H9 (cell line): ENCODE measurements around the gene ACSL6. TPM values are rescaled to one million over a fixed set of nuclear protein-coding genes. Genes with fewer than 3 reads are reported as not detected.

Source experiments
- DNase-seq: peaks from one replicate; pipeline ENCODE4 v3.0.0-alpha.2; 2017
- H2AFZ ChIP-seq: one replicate; pipeline ENCODE4 v1.6.1; 2013; ENCODE audit warnings: mild to moderate bottlenecking, low read length, control low read depth, moderate library complexity
- H2AK5ac ChIP-seq: 2 replicates; pipeline ENCODE4 v1.6.1; 2013; ENCODE audit warnings: low read length, control low read depth, mixed read lengths; ENCODE audit not compliant: insufficient read length
- H2BK120ac ChIP-seq: one replicate; pipeline ENCODE4 v1.6.1; 2013; ENCODE audit warnings: low read depth, mild to moderate bottlenecking, low read length, control low read depth, inconsistent platforms; ENCODE audit not compliant: poor library complexity, severe bottlenecking
- H2BK12ac ChIP-seq: 2 replicates; pipeline ENCODE4 v1.6.1; 2013; ENCODE audit warnings: low read length, control low read depth, mixed read lengths, low read depth; ENCODE audit not compliant: insufficient read length
- H2BK15ac ChIP-seq: 2 replicates; pipeline ENCODE4 v1.6.1; 2013; ENCODE audit warnings: low read depth, low read length, control low read depth
- H2BK20ac ChIP-seq: one replicate; pipeline ENCODE4 v1.6.1; 2013; ENCODE audit warnings: low read depth, mild to moderate bottlenecking, low read length, control low read depth, inconsistent platforms; ENCODE audit not compliant: poor library complexity, severe bottlenecking
- H2BK5ac ChIP-seq: 2 replicates; pipeline ENCODE4 v1.6.1; 2013; ENCODE audit warnings: low read length, control low read depth, mixed read lengths; ENCODE audit not compliant: insufficient read length
- H3K14ac ChIP-seq: 2 replicates; pipeline ENCODE4 v1.6.1; 2013; ENCODE audit warnings: low read length, control low read depth; ENCODE audit not compliant: insufficient read depth
- H3K18ac ChIP-seq: 2 replicates; pipeline ENCODE4 v1.6.1; 2013; ENCODE audit warnings: low read depth, mild to moderate bottlenecking, mixed read lengths, low read length, control low read depth; ENCODE audit not compliant: insufficient read length
- H3K23ac ChIP-seq: 2 replicates; pipeline ENCODE4 v1.6.1; 2013; ENCODE audit warnings: low read length, control low read depth, mixed read lengths, low read depth; ENCODE audit not compliant: insufficient read length
- H3K23me2 ChIP-seq: 2 replicates; pipeline ENCODE4 v1.6.1; 2013; ENCODE audit warnings: low read depth, mild to moderate bottlenecking, mixed read lengths, low read length, control low read depth; ENCODE audit not compliant: insufficient read length, poor library complexity, severe bottlenecking
- H3K27ac ChIP-seq: 2 replicates; pipeline ENCODE4 v1.5.1; 2013; ENCODE audit warnings: low read length, control low read depth, mixed read lengths, low read depth; ENCODE audit not compliant: insufficient read length
- H3K27me3 ChIP-seq: 2 replicates; pipeline ENCODE4 v1.6.1; 2013; ENCODE audit warnings: low read length, control low read depth, inconsistent platforms; ENCODE audit not compliant: insufficient read depth
- H3K4ac ChIP-seq: 2 replicates; pipeline ENCODE4 v1.6.1; 2013; ENCODE audit warnings: low read depth, mild to moderate bottlenecking, control low read depth, inconsistent platforms, low read length, moderate library complexity
- H3K4me1 ChIP-seq: 2 replicates; pipeline ENCODE4 v1.6.1; 2013; ENCODE audit warnings: low read length, control low read depth, inconsistent platforms; ENCODE audit not compliant: insufficient read depth
- H3K4me2 ChIP-seq: 2 replicates; pipeline ENCODE4 v1.6.1; 2013; ENCODE audit warnings: low read length, control low read depth, mixed read lengths; ENCODE audit not compliant: insufficient read length, insufficient read depth
- H3K56ac ChIP-seq: 2 replicates; pipeline ENCODE4 v1.6.1; 2013; ENCODE audit warnings: low read depth, mild to moderate bottlenecking, mixed read lengths, low read length, control low read depth; ENCODE audit not compliant: insufficient read length
- H3K79me1 ChIP-seq: 2 replicates; pipeline ENCODE4 v1.6.1; 2013; ENCODE audit warnings: low read depth, mild to moderate bottlenecking, moderate library complexity, low read length, control low read depth, inconsistent platforms; ENCODE audit not compliant: insufficient read depth, poor library complexity, severe bottlenecking
- H3K79me2 ChIP-seq: 2 replicates; pipeline ENCODE4 v1.6.1; 2013; ENCODE audit warnings: low read length, control low read depth, inconsistent platforms; ENCODE audit not compliant: insufficient read depth
- H3K9ac ChIP-seq: 2 replicates; pipeline ENCODE4 v1.6.1; 2013; ENCODE audit warnings: low read length, control low read depth, mixed read lengths; ENCODE audit not compliant: insufficient read length; ENCODE audit errors: extremely low read depth
- H3K9me3 ChIP-seq: one replicate; pipeline ENCODE4 v1.6.1; 2013; ENCODE audit warnings: low read depth, low read length, inconsistent platforms; ENCODE audit not compliant: control insufficient read depth
- H3T11ph ChIP-seq: one replicate; pipeline ENCODE4 v1.6.1; 2013; ENCODE audit warnings: mild to moderate bottlenecking, low read length, control low read depth, inconsistent platforms
- H4K20me1 ChIP-seq: one replicate; pipeline ENCODE4 v1.6.1; 2013; ENCODE audit not compliant: control insufficient read depth, insufficient read length, insufficient read depth
- H4K5ac ChIP-seq: 2 replicates; pipeline ENCODE4 v1.6.1; 2013; ENCODE audit warnings: low read depth, mild to moderate bottlenecking, mixed read lengths, low read length, control low read depth; ENCODE audit not compliant: insufficient read length
- H4K8ac ChIP-seq: replicated peaks from 2 replicates; pipeline ENCODE4 v1.6.1; 2013; ENCODE audit warnings: low read length, control low read depth, mixed read lengths, low read depth; ENCODE audit not compliant: insufficient read length
- H4K91ac ChIP-seq: 2 replicates; pipeline ENCODE4 v1.6.1; 2013; ENCODE audit warnings: low read depth, mild to moderate bottlenecking, moderate library complexity, mixed read lengths, low read length, control low read depth; ENCODE audit not compliant: insufficient read length
- H3K27ac Mint-ChIP-seq, 3 experiments: 2 replicates in 2 of 3; 3 replicates in 1 of 3; pipeline ENCODE4 v1.8.0; 2020 to 2021; ENCODE audit warnings: mixed read lengths in 3 of 3, mild to moderate bottlenecking in 1 of 3, moderate library complexity in 1 of 3
- H3K27me3 Mint-ChIP-seq: 2 replicates; pipeline ENCODE4 v1.8.0; 2021; ENCODE audit warnings: low read depth, mild to moderate bottlenecking, moderate library complexity, mixed read lengths
- H3K36me3 Mint-ChIP-seq, 3 experiments: 2 replicates in 2 of 3; 3 replicates in 1 of 3; pipeline ENCODE4 v1.8.0; 2020 to 2021; ENCODE audit warnings: low read depth in 3 of 3, mixed read lengths in 3 of 3; ENCODE audit not compliant: insufficient read depth in 1 of 3
- H3K4me1 Mint-ChIP-seq, 2 experiments: 2 replicates each; pipeline ENCODE4 v1.8.0; 2020; ENCODE audit warnings: mixed read lengths in 2 of 2
- H3K4me3 Mint-ChIP-seq, 2 experiments: 2 replicates in 1 of 2; 3 replicates in 1 of 2; pipeline ENCODE4 v1.8.0; 2020 to 2021; ENCODE audit warnings: mild to moderate bottlenecking in 2 of 2, mixed read lengths in 2 of 2, moderate library complexity in 1 of 2
- H3K9me3 Mint-ChIP-seq, 2 experiments: 2 replicates in 1 of 2; 3 replicates in 1 of 2; pipeline ENCODE4 v1.8.0; 2020; ENCODE audit warnings: mild to moderate bottlenecking in 2 of 2, mixed read lengths in 2 of 2, moderate library complexity in 1 of 2
- WGBS: extraction: QIAGEN DNeasy Blood & Tissue Kit; methylation state at CpG from one replicate; pipeline ENCODE4 v1.1.7; 2013; ENCODE audit warnings: missing lambda C conversion rate, low lambda C conversion rate, mixed read lengths; ENCODE audit not compliant: insufficient read length; ENCODE audit errors: extremely low coverage; 5-methylcytosine and 5-hydroxymethylcytosine counted together
- total RNA-seq: library from RNA; stranded (reverse); gene quantifications from 2 replicates; pipeline ENCODE4 v1.2.1, GENCODE V29; 2021
- TF ChIP-seq, protein P1 (sequence below): fragments of 200-600 bp; sonication (generic); conservative IDR thresholded peaks from 3 replicates; pipeline ENCODE4 v1.8.0; 2021; ENCODE audit warnings: antibody characterized with exemption, mild to moderate bottlenecking

Gene ACSL6
- total RNA-seq, 1 experiment from 2014 or later = 1.6 TPM

- H3K18ac ChIP-seq = no peak overlapping the region
These were observed 8.7 kb downstream of the ACSL6 start for GRCh38 chr5:132002757-132003156.

More at GRCh38 chr5:132002757-132003156, 8.7 kb downstream of the ACSL6 start:
- H3K4ac ChIP-seq = no peak overlapping the region
- no peak overlapping the region for H2AK5ac ChIP-seq
- H3T11ph ChIP-seq = no peak overlapping the region
- H3K27me3 ChIP-seq = no peaks in the 10 kb centered on the region
- WGBS = no CpG with 5 or more reads among the region's 2 CpGs
- H2BK15ac ChIP-seq = no peak overlapping the region
- no peak overlapping the region for H4K8ac ChIP-seq
- TF ChIP-seq, protein P1, sequence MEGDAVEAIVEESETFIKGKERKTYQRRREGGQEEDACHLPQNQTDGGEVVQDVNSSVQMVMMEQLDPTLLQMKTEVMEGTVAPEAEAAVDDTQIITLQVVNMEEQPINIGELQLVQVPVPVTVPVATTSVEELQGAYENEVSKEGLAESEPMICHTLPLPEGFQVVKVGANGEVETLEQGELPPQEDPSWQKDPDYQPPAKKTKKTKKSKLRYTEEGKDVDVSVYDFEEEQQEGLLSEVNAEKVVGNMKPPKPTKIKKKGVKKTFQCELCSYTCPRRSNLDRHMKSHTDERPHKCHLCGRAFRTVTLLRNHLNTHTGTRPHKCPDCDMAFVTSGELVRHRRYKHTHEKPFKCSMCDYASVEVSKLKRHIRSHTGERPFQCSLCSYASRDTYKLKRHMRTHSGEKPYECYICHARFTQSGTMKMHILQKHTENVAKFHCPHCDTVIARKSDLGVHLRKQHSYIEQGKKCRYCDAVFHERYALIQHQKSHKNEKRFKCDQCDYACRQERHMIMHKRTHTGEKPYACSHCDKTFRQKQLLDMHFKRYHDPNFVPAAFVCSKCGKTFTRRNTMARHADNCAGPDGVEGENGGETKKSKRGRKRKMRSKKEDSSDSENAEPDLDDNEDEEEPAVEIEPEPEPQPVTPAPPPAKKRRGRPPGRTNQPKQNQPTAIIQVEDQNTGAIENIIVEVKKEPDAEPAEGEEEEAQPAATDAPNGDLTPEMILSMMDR = no peak
- H4K91ac ChIP-seq = no peak overlapping the region
- no peak overlapping the region for H3K27ac ChIP-seq
- H3K9me3 ChIP-seq = no peaks in the 10 kb centered on the region
- no peak overlapping the region for H2BK20ac ChIP-seq
- H4K5ac ChIP-seq = no peak overlapping the region
- H3K79me2 ChIP-seq = no peaks in the 10 kb centered on the region
- H2AFZ ChIP-seq = no peak overlapping the region
- no peaks in the 10 kb centered on the region for H3K9me3 Mint-ChIP-seq
- no peak overlapping the region for H2BK5ac ChIP-seq
- H3K23ac ChIP-seq = no peak overlapping the region
- peak overlapping the region in 1 of 3 experiments; percentile 42; a peak in 1 of 7 replicates for H3K27ac Mint-ChIP-seq
- peaks cover 33 to 39% of the 10 kb centered on the region in 2 experiments for H3K4me1 Mint-ChIP-seq
- H3K23me2 ChIP-seq = no peaks in the 10 kb centered on the region
- no peaks in the 10 kb centered on the region for H3K79me1 ChIP-seq
- no peak for DNase-seq
- H3K36me3 Mint-ChIP-seq = no peaks in the 10 kb centered on the region
- H2BK120ac ChIP-seq = no peak overlapping the region
- no peak overlapping the region for H3K14ac ChIP-seq
- H3K9ac ChIP-seq = no peak overlapping the region
- H4K20me1 ChIP-seq = no peaks in the 10 kb centered on the region
- H2BK12ac ChIP-seq = no peak overlapping the region
- peaks cover 15% of the 10 kb centered on the region for H3K27me3 Mint-ChIP-seq
- H3K4me1 ChIP-seq = peaks cover 9% of the 10 kb centered on the region; the same call in 1 of the 2 replicates
- H3K56ac ChIP-seq = no peak overlapping the region
- no peak overlapping the region for H3K4me3 Mint-ChIP-seq
- no peak overlapping the region for H3K4me2 ChIP-seq
